VCaP (cell line): ENCODE results near the gene SOSTDC1.

Source experiments
- H3K27ac ChIP-seq: fragments of 450-650 bp; 2 replicates; pipeline ENCODE4 v1.5.1; 2017
- TF ChIP-seq, protein P1 (sequence below): fragments of 450-650 bp; conservative IDR thresholded peaks from 2 replicates; pipeline ENCODE4 v1.5.1; 2017; ENCODE audit warnings: mild to moderate bottlenecking, moderate library complexity

The SOSTDC1 gene

DNA sequence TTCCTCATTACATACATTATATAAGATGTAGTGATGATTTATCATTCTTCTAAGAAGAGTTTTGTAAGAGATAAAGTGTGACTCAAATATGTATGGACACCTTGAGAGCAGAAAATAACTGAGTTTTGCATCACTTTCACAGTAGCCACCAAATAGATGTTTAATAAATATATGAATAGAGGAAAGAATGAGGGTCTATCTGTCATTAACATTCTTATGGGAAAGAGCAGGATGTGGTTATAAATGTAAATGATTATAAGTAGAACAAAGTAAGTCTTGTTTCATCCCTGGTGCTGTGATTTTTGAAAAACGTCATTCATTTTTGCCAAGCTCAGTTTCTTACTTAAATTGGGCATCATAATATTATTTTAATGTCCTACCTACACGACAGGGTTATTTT is 29.2 kb downstream of the SOSTDC1 start:
- TF ChIP-seq, protein P1, sequence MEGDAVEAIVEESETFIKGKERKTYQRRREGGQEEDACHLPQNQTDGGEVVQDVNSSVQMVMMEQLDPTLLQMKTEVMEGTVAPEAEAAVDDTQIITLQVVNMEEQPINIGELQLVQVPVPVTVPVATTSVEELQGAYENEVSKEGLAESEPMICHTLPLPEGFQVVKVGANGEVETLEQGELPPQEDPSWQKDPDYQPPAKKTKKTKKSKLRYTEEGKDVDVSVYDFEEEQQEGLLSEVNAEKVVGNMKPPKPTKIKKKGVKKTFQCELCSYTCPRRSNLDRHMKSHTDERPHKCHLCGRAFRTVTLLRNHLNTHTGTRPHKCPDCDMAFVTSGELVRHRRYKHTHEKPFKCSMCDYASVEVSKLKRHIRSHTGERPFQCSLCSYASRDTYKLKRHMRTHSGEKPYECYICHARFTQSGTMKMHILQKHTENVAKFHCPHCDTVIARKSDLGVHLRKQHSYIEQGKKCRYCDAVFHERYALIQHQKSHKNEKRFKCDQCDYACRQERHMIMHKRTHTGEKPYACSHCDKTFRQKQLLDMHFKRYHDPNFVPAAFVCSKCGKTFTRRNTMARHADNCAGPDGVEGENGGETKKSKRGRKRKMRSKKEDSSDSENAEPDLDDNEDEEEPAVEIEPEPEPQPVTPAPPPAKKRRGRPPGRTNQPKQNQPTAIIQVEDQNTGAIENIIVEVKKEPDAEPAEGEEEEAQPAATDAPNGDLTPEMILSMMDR, result no peak
- no peak overlapping the region for H3K27ac ChIP-seq

DNA sequence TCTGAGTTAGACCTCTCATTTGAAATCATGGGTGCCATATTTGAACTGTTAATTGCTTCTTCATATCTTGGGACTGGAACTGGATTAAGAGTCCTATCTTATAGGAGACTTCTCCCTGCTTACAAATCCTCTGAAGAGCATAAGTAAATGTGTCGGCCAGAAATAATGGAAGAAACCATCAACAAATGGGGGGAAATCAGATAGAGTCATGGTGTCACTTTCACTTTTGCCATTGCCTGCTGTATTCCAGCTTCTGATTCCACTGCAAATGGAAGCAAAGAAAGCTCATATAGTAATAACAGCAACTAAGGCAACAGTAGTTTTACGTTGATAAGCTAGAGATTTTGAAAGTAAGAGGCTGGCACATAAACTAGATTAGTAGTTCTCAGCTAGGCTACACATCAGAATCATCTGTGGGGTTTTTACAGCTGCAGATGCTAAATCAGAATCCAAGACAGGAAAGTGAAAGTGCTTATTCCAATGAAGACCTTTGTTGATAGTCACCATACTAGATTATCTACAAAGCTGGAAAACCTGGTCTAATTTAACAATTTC is 31.9 kb downstream of the SOSTDC1 start:
- TF ChIP-seq, protein P1, result no peak
- no peak overlapping the region for H3K27ac ChIP-seq

DNA sequence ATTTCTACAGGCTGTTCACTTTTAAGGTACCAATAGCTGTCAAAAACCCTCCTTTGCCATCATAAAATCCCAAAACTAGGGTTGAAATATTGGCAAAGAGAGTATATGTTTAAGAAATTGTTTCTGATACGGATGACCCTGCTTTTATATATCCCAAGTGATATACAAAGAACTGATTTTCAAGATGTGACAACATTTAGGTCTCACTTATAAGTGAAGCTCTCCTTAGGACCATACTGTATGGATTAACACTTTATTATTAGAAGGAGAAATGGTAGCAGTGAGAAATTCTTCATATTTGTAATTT is 33.2 kb downstream of the SOSTDC1 start:
- no peak overlapping the region for H3K27ac ChIP-seq
- TF ChIP-seq, protein P1, result peak; percentile 49

DNA sequence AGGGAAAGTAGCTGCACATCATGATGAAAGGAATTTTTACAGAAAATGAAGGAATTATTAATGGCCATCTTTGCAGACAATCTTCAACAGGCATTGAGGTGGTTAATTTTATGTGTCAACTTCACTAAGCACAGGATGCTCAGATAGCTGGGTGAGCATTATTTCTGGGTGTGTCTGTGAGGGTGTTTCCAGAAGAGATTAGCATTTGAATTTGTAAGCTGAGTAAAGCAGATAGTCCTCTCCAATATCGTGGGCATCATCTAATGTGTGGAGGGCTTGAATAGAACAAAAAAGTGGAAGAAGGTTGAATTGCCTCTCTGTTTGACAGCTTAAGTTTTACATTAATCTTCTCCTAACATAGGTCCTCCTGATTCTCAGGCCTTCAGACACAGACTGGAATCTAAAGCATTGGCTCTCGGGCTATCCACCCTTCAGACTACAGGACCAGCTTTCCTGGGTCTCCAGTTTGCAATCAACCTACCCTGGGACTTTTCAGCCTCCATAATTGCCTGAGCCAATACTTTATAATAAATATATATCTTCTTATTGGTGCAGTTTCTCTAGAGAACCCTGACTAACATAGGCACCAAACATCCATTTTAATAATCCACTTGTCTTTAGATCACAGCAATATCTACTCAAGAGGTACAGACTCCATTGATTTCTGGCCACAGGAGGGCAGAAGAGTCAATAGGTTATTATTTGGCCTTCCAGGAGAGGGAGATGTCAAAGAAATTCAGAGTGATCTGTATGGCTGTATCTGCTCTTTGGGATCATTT is 33.7 kb downstream of the SOSTDC1 start:
- TF ChIP-seq, protein P1, result peak; percentile 79
- no peak overlapping the region for H3K27ac ChIP-seq

DNA sequence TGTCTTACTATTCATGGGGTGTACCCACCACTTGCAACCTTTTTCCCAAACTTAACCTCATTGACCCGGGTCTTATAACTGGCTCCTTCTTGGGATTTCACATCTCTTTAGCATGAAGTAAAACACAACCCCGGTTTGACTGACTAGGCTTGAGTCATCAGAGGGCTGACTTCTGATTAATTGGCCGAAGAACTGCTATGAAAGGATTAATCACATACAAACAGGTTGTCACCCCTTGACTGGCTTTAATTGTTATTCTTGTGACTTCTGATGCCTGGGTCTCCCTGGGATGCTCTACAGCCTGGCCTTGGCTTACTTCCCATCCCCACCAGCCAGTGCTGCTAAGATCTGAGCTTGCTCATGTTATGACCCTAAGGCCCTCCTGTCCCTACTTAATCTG is 35.4 kb downstream of the SOSTDC1 start:
- H3K27ac ChIP-seq, result no peak overlapping the region
- TF ChIP-seq, protein P1, result no peak

DNA sequence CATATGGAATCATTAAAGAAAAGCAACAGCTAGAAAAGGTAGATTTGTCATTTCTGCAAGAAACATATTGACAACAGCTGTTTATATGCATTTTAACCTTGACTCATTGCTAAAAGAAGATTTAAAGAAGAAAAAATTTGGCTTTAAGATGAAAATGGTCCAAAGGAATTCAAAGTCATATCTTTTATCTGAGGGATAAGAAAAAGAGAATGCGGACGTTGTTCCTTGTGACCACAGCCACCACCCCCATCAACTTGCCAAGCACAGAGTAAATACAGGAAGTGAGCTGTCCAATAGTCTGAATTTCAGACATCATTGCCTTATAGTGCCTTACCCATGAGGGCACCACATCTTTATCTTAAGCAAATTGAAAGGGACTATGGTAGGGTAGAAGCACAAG is 36.9 kb downstream of the SOSTDC1 start:
- TF ChIP-seq, protein P1, result no peak
- H3K27ac ChIP-seq, result no peak overlapping the region

DNA sequence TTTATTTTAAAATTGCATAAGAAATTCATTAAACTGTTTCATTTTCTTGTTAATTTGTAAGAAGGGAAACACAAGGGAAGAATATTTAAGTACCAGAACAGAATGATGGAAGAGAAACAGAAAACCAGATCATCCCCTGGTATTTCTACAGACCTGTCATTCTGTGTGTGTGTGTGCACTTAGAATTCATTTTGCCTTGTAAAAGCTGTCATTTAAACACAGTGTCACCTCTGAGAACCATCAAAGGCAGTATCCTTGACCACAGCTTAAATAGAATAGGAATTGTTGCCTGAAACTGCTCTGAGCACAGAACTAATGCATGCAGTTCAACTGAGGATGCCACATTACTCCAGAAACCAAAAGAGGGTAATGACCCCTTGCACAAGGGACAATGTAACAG is 37.4 kb downstream of the SOSTDC1 start:
- TF ChIP-seq, protein P1, result no peak
- H3K27ac ChIP-seq, result no peak overlapping the region
